MM.1S (cell line): ENCODE results near the gene HRH3.

Experiments
- EZH2 ChIP-seq: fragments of 300-600 bp; sonication (generic); optimal IDR thresholded peaks from 2 replicates; pipeline ENCODE3; 2017; ENCODE audit warnings: low read depth, mild to moderate bottlenecking, antibody characterized with exemption, low read length, mixed read lengths
- TF ChIP-seq, protein P1 (sequence below): fragments of 300-600 bp; sonication (generic); IDR thresholded peaks from 2 replicates; pipeline ENCODE4 v1.5.1; 2016; ENCODE audit warnings: antibody characterized with exemption, low read length, mixed read lengths

- TF ChIP-seq, protein P1, sequence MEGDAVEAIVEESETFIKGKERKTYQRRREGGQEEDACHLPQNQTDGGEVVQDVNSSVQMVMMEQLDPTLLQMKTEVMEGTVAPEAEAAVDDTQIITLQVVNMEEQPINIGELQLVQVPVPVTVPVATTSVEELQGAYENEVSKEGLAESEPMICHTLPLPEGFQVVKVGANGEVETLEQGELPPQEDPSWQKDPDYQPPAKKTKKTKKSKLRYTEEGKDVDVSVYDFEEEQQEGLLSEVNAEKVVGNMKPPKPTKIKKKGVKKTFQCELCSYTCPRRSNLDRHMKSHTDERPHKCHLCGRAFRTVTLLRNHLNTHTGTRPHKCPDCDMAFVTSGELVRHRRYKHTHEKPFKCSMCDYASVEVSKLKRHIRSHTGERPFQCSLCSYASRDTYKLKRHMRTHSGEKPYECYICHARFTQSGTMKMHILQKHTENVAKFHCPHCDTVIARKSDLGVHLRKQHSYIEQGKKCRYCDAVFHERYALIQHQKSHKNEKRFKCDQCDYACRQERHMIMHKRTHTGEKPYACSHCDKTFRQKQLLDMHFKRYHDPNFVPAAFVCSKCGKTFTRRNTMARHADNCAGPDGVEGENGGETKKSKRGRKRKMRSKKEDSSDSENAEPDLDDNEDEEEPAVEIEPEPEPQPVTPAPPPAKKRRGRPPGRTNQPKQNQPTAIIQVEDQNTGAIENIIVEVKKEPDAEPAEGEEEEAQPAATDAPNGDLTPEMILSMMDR = no peak
- no peak for TF ChIP-seq EZH2
Measured at GRCh38 chr20:62186887-62187866, 32.9 kb downstream of the HRH3 start.
